Embryonic facial prominence (tissue), 1 donor: ENCODE data around the gene UQCRFS1.
"Not testable (repeated sequence)": the region's sequence is repeated elsewhere in the genome, so short reads cannot be mapped to it uniquely, and the experiment has no call there.

Experiments
- DNase-seq: peaks from one replicate; pipeline ENCODE4 v3.0.0-alpha.2; 2016; ENCODE audit errors: extremely low spot score

The UQCRFS1 gene

GRCh38 chr19:29214411-29214810 is 1.5 kb upstream of the UQCRFS1 start:
- no peak for DNase-seq

GRCh38 chr19:29212356-29212647 is 649 bp downstream of the UQCRFS1 start:
- DNase-seq = no peak

GRCh38 chr19:29211562-29212355 is 1.2 kb downstream of the UQCRFS1 start:
- no peak for DNase-seq

- not testable (repeated sequence) for DNase-seq
These were observed 1.9 kb downstream of the UQCRFS1 start for GRCh38 chr19:29211041-29211440.

- DNase-seq = not testable (repeated sequence)
These were observed 2.4 kb downstream of the UQCRFS1 start for GRCh38 chr19:29210502-29210901.

GRCh38 chr19:29207403-29208187 is 5.4 kb downstream of the UQCRFS1 start:
- DNase-seq = not testable (repeated sequence)

- DNase-seq = no peak
These were observed 6.5 kb downstream of the UQCRFS1 start for GRCh38 chr19:29206453-29206852.

GRCh38 chr19:29202281-29202680 is 10.7 kb downstream of the UQCRFS1 start:
- DNase-seq = no peak

- DNase-seq = no peak
These were observed 11.1 kb downstream of the UQCRFS1 start for GRCh38 chr19:29201855-29202254.

- no peak for DNase-seq
These were observed 18.3 kb downstream of the UQCRFS1 start for GRCh38 chr19:29194658-29195057.

GRCh38 chr19:29193155-29193554 is 19.8 kb downstream of the UQCRFS1 start:
- DNase-seq = no peak

GRCh38 chr19:29191005-29191404 is 21.9 kb downstream of the UQCRFS1 start:
- no peak for DNase-seq

- no peak for DNase-seq
These were observed 24.0 kb downstream of the UQCRFS1 start for GRCh38 chr19:29189033-29189360.

- DNase-seq = no peak
These were observed 24.5 kb downstream of the UQCRFS1 start for GRCh38 chr19:29188289-29189032.

GRCh38 chr19:29187676-29188075 is 25.3 kb downstream of the UQCRFS1 start:
- no peak for DNase-seq

- no peak for DNase-seq
These were observed 27.5 kb downstream of the UQCRFS1 start for GRCh38 chr19:29185427-29185826.

GRCh38 chr19:29176981-29177754 is 35.8 kb downstream of the UQCRFS1 start:
- DNase-seq = no peak

- no peak for DNase-seq
These were observed 39.1 kb downstream of the UQCRFS1 start for GRCh38 chr19:29173896-29174295.

- no peak for DNase-seq
These were observed 40.6 kb downstream of the UQCRFS1 start for GRCh38 chr19:29172302-29172701.

GRCh38 chr19:29171525-29171924 is 41.4 kb downstream of the UQCRFS1 start:
- DNase-seq = no peak

- DNase-seq = no peak
These were observed 42.4 kb downstream of the UQCRFS1 start for GRCh38 chr19:29170554-29170953.

- no peak for DNase-seq
These were observed 50.3 kb downstream of the UQCRFS1 start for GRCh38 chr19:29162694-29163093.
